GM21381 (cell line): ENCODE measurements around the gene ARID1B.

ENCODE experiments used
- ATAC-seq: cut with Tn5 transposase; IDR thresholded peaks from one replicate; pipeline ENCODE4 v1.9.1; 2021; ENCODE audit warnings: mild to moderate bottlenecking, moderate library complexity; ENCODE audit not compliant: unreplicated experiment

ARID1B gene

GRCh38 chr6:156876302-156876701 is 99.1 kb downstream of the ARID1B start:
- no peak for ATAC-seq

GRCh38 chr6:156877126-156877863 is 100.1 kb downstream of the ARID1B start:
- no peak for ATAC-seq

- ATAC-seq, result no peak
Observed at GRCh38 chr6:156878681-156879080, 101.5 kb downstream of the ARID1B start.

- no peak for ATAC-seq
Observed at GRCh38 chr6:156879186-156879585, 102.0 kb downstream of the ARID1B start.

- ATAC-seq, result no peak
Observed at GRCh38 chr6:156879591-156879990, 102.4 kb downstream of the ARID1B start.

- ATAC-seq, result no peak
Observed at GRCh38 chr6:156880913-156881312, 103.7 kb downstream of the ARID1B start.

- ATAC-seq, result no peak
Observed at GRCh38 chr6:156881687-156882629, 104.8 kb downstream of the ARID1B start.

GRCh38 chr6:156883497-156884252 is 106.5 kb downstream of the ARID1B start:
- ATAC-seq, result no peak

- no peak for ATAC-seq
Observed at GRCh38 chr6:156884306-156884705, 107.1 kb downstream of the ARID1B start.

- no peak for ATAC-seq
Observed at GRCh38 chr6:156885562-156885961, 108.4 kb downstream of the ARID1B start.

GRCh38 chr6:156886409-156886808 is 109.2 kb downstream of the ARID1B start:
- ATAC-seq, result peak; percentile 71

GRCh38 chr6:156887623-156888269 is 110.6 kb downstream of the ARID1B start:
- no peak for ATAC-seq

- ATAC-seq, result no peak
Observed at GRCh38 chr6:156889469-156889868, 112.3 kb downstream of the ARID1B start.

GRCh38 chr6:156889986-156890385 is 112.8 kb downstream of the ARID1B start:
- no peak for ATAC-seq

GRCh38 chr6:156890627-156891314 is 113.6 kb downstream of the ARID1B start:
- ATAC-seq, result no peak

GRCh38 chr6:156897907-156898531 is 120.8 kb downstream of the ARID1B start:
- no peak for ATAC-seq

- ATAC-seq, result no peak
Observed at GRCh38 chr6:156899071-156899470, 121.9 kb downstream of the ARID1B start.

- ATAC-seq, result no peak
Observed at GRCh38 chr6:156899532-156900135, 122.5 kb downstream of the ARID1B start.

- ATAC-seq, result no peak
Observed at GRCh38 chr6:156900292-156900691, 123.1 kb downstream of the ARID1B start.
